ENCODE measurements around the gene SETX.

SETX gene

GRCh38 chr9:132241483-132241839 is 113.3 kb downstream of the SETX start:
- no peak for DNase-seq (ENCODE audit: low read depth in 1 of 2, low spot score in 1 of 2)

- peak; percentile 96 for DNase-seq (ENCODE audit: low read depth in 1 of 2, low spot score in 1 of 2)
Measured at GRCh38 chr9:132240841-132241482, 113.8 kb downstream of the SETX start.

- DNase-seq (ENCODE audit: low read depth in 1 of 2, low spot score in 1 of 2): no peak
Measured at GRCh38 chr9:132239999-132240840, 114.6 kb downstream of the SETX start.

GRCh38 chr9:132239518-132239917 is 115.3 kb downstream of the SETX start:
- DNase-seq (ENCODE audit: low read depth in 1 of 2, low spot score in 1 of 2): no peak

GRCh38 chr9:132238992-132239391 is 115.8 kb downstream of the SETX start:
- DNase-seq (ENCODE audit: low read depth in 1 of 2, low spot score in 1 of 2): no peak

GRCh38 chr9:132238026-132238972 is 116.5 kb downstream of the SETX start:
- DNase-seq (ENCODE audit: low read depth in 1 of 2, low spot score in 1 of 2): no peak

- DNase-seq (ENCODE audit: low read depth in 1 of 2, low spot score in 1 of 2): no peak
Measured at GRCh38 chr9:132237481-132237880, 117.3 kb downstream of the SETX start.

GRCh38 chr9:132236662-132237311 is 118.0 kb downstream of the SETX start:
- no peak for DNase-seq (ENCODE audit: low read depth in 1 of 2, low spot score in 1 of 2)

- DNase-seq (ENCODE audit: low read depth in 1 of 2, low spot score in 1 of 2): peak; percentile 73 to 76
Measured at GRCh38 chr9:132235894-132236661, 118.7 kb downstream of the SETX start.

- DNase-seq (ENCODE audit: low read depth in 1 of 2, low spot score in 1 of 2): no peak
Measured at GRCh38 chr9:132235125-132235524, 119.7 kb downstream of the SETX start.

GRCh38 chr9:132234535-132234934 is 120.3 kb downstream of the SETX start:
- DNase-seq (ENCODE audit: low read depth in 1 of 2, low spot score in 1 of 2): no peak

- no peak for DNase-seq (ENCODE audit: low read depth in 1 of 2, low spot score in 1 of 2)
Measured at GRCh38 chr9:132233138-132233537, 121.6 kb downstream of the SETX start.

- no peak for DNase-seq (ENCODE audit: low read depth in 1 of 2, low spot score in 1 of 2)
Measured at GRCh38 chr9:132232522-132232921, 122.3 kb downstream of the SETX start.

- no peak for DNase-seq (ENCODE audit: low read depth in 1 of 2, low spot score in 1 of 2)
Measured at GRCh38 chr9:132231019-132231701, 123.6 kb downstream of the SETX start.

GRCh38 chr9:132230605-132231004 is 124.2 kb downstream of the SETX start:
- no peak for DNase-seq (ENCODE audit: low read depth in 1 of 2, low spot score in 1 of 2)

- no peak for DNase-seq (ENCODE audit: low read depth in 1 of 2, low spot score in 1 of 2)
Measured at GRCh38 chr9:132228062-132228461, 126.7 kb downstream of the SETX start.

- DNase-seq (ENCODE audit: low read depth in 1 of 2, low spot score in 1 of 2): no peak
Measured at GRCh38 chr9:132226571-132227430, 128.0 kb downstream of the SETX start.

- DNase-seq (ENCODE audit: low read depth in 1 of 2, low spot score in 1 of 2): no peak
Measured at GRCh38 chr9:132224645-132225044, 130.1 kb downstream of the SETX start.

GRCh38 chr9:132221941-132222340 is 132.8 kb downstream of the SETX start:
- no peak for DNase-seq (ENCODE audit: low read depth in 1 of 2, low spot score in 1 of 2)
